T-helper 9 cell (primary cell): ENCODE measurements around the gene SLC30A3.

Source experiments
- DNase-seq: peaks from one replicate; pipeline ENCODE4 v3.0.0-alpha.2; 2020

Gene SLC30A3

GRCh38 chr2:27256855-27257454 is 5.9 kb downstream of the SLC30A3 start:
- DNase-seq: no peak

- DNase-seq: no peak
Measured at GRCh38 chr2:27255660-27256059, 7.2 kb downstream of the SLC30A3 start.

- DNase-seq: no peak
Measured at GRCh38 chr2:27255187-27255586, 7.7 kb downstream of the SLC30A3 start.

- no peak for DNase-seq
Measured at GRCh38 chr2:27251766-27252165, 11.1 kb downstream of the SLC30A3 start.

- no peak for DNase-seq
Measured at GRCh38 chr2:27250652-27251379, 12.0 kb downstream of the SLC30A3 start.

- DNase-seq: no peak
Measured at GRCh38 chr2:27249891-27250651, 12.8 kb downstream of the SLC30A3 start.

- DNase-seq: no peak
Measured at GRCh38 chr2:27249159-27249890, 13.5 kb downstream of the SLC30A3 start.

- no peak for DNase-seq
Measured at GRCh38 chr2:27247893-27248292, 15.0 kb downstream of the SLC30A3 start.

GRCh38 chr2:27245626-27246025 is 17.2 kb downstream of the SLC30A3 start:
- no peak for DNase-seq

GRCh38 chr2:27245116-27245515 is 17.7 kb downstream of the SLC30A3 start:
- DNase-seq: no peak

GRCh38 chr2:27243391-27244130 is 19.3 kb downstream of the SLC30A3 start:
- DNase-seq: no peak

GRCh38 chr2:27242614-27242951 is 20.3 kb downstream of the SLC30A3 start:
- DNase-seq: no peak

- no peak for DNase-seq
Measured at GRCh38 chr2:27241761-27242613, 20.9 kb downstream of the SLC30A3 start.

- DNase-seq: no peak
Measured at GRCh38 chr2:27240406-27240805, 22.4 kb downstream of the SLC30A3 start.

GRCh38 chr2:27238976-27239375 is 23.9 kb downstream of the SLC30A3 start:
- DNase-seq: no peak

- no peak for DNase-seq
Measured at GRCh38 chr2:27237341-27237945, 25.4 kb downstream of the SLC30A3 start.

GRCh38 chr2:27236626-27237025 is 26.2 kb downstream of the SLC30A3 start:
- no peak for DNase-seq

- no peak for DNase-seq
Measured at GRCh38 chr2:27236136-27236535, 26.7 kb downstream of the SLC30A3 start.

GRCh38 chr2:27233341-27233740 is 29.5 kb downstream of the SLC30A3 start:
- DNase-seq: no peak

- no peak for DNase-seq
Measured at GRCh38 chr2:27231921-27232320, 30.9 kb downstream of the SLC30A3 start.

GRCh38 chr2:27227501-27227900 is 35.3 kb downstream of the SLC30A3 start:
- no peak for DNase-seq
